ENCODE measurements around the gene PPFIA2.

DNA sequence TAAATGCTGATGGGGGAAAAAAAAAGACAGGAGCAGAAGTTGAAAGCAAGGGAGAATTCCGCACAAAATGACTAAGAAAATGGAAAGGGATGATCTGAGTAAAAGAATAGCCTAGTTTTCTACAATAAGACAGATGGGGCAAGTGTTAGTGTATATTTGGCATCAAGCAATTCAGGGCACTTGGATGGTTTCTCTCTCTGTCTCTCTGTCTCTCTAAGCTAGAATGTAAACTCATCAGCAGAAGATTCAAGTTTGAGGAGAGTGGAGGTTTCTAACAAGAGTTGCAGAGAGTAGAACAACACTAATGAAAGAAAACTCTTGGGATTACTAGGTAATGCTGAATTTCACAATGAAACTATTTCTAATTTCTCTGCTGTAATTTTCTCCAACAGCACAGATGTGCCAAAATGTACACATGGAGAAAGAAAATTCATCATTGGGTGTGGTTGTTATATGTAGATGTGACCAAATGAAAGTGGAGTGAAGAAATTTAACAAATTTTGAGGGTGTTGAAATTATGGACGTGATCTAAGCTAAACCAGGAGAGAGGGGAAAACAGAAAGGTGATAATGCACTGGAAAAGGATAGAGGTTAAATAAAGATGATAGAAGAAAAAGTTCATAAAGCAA is 444.1 kb downstream of the PPFIA2 start:
- TF ChIP-seq TAF1 (IDR thresholded peaks at IDR 0.05; ENCODE audit: borderline replicate concordance, low read depth, low read length): no peak
- TF ChIP-seq POLR2A (IDR thresholded peaks at IDR 0.05; ENCODE audit: low read depth, low read length): no peak
- TF ChIP-seq POLR2AphosphoS5 (IDR thresholded peaks at IDR 0.05; ENCODE audit: low read depth, low read length): no peak

Measured in GM12892 (cell line).